Vagina (tissue), 2 donors: Measurements from ENCODE around the gene TOX2. TPM values are rescaled to one million over a fixed set of nuclear protein-coding genes. Genes with fewer than 3 reads are reported as not detected.
A peak's percentile ranks its signal among the peaks of the same experiment; 100 is the strongest.

Source experiments
- DNase-seq, 2 donors: peaks; one replicate each; pipeline ENCODE4 v3.0.0-alpha.2; 2017; ENCODE audit errors: extremely low spot score in 2 of 2
- H3K27ac ChIP-seq: fragments of 200-600 bp; sonication (generic); one replicate; pipeline ENCODE4 v1.5.1; 2019
- H3K27me3 ChIP-seq: fragments of 200-600 bp; sonication (generic); one replicate; pipeline ENCODE4 v1.5.1; 2019
- H3K36me3 ChIP-seq, 2 donors: fragments of 200-600 bp; sonication (generic); one replicate each; pipeline ENCODE4 v1.5.1; 2017 to 2019
- H3K4me1 ChIP-seq: fragments of 200-600 bp; sonication (generic); one replicate; pipeline ENCODE4 v1.5.1; 2019
- H3K4me3 ChIP-seq, 2 donors: fragments of 200-600 bp; sonication (generic); 1 replicate in 1 of 2; 2 replicates in 1 of 2; pipeline ENCODE4 v1.5.1; 2016 to 2019
- H3K9me3 ChIP-seq: fragments of 200-600 bp; sonication (generic); one replicate; pipeline ENCODE4 v1.5.1; 2019
- POLR2A ChIP-seq, 2 donors: fragments of 450-650 bp; IDR thresholded peaks; one replicate each; pipeline ENCODE4 v1.6.1; 2017; ENCODE audit warnings: antibody characterized with exemption in 2 of 2, mild to moderate bottlenecking in 2 of 2, moderate library complexity in 2 of 2
- POLR2AphosphoS5 ChIP-seq, 2 donors: sonication (generic); formaldehyde crosslinking; IDR thresholded peaks; one replicate each; pipeline ENCODE4 v1.9.0; 2017; ENCODE audit warnings: antibody characterized with exemption in 2 of 2, mild to moderate bottlenecking in 2 of 2, low read depth in 1 of 2; ENCODE audit not compliant: insufficient read depth in 1 of 2
- intact Hi-C: fragments of 100-400 bp; cut with DNase I; formaldehyde crosslinking; loops from one replicate; pipeline ENCODE4 v1.15.1; 2023
- total RNA-seq: library from RNA; depleted of rRNA; stranded (reverse); fragments of >200 nt; gene quantifications from one replicate; pipeline ENCODE4 v1.2.3, GENCODE V29; 2016
- TF ChIP-seq, protein P1 (sequence below), 3 experiments: fragments of 450-650 bp in 2 of 3; fragments of 200-600 bp in 1 of 3; sonication (generic) in 1 of 3; IDR thresholded peaks; one replicate each; pipeline ENCODE4 v1.5.1; 2017 to 2019; ENCODE audit warnings: antibody characterized with exemption in 3 of 3, mild to moderate bottlenecking in 2 of 3, moderate library complexity in 2 of 3

TOX2 gene
- total RNA-seq, 1 donor from 2014 or later, result 5.2 TPM

DNA sequence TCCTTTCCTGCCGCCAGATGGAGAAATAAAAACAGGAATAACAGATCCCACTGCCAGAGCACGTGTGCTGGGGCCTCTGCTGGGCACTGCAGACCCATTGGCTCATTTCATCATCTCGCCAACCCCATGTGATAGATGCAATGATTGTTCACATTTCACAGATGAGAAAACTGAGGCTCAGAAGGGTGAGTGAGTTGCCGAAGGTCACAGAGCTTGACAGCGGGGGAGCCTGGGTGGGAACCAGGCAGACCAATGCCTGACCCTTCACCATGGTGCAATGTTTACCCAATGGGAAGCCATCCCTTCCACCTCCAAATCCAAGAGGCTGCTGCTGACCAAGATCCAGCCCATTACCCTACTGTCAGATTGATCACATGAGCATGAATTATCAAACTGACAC, 167.2 kb downstream of the TOX2 start:
- no peak overlapping the region for H3K27ac ChIP-seq
- peak in 1 of 2 donors; percentile 64 for DNase-seq
- intact Hi-C loops, result loop anchor here (2.0 kb wide), 1 partner anchor 333 kb away; no protein-coding TSS in a partner anchor

DNA sequence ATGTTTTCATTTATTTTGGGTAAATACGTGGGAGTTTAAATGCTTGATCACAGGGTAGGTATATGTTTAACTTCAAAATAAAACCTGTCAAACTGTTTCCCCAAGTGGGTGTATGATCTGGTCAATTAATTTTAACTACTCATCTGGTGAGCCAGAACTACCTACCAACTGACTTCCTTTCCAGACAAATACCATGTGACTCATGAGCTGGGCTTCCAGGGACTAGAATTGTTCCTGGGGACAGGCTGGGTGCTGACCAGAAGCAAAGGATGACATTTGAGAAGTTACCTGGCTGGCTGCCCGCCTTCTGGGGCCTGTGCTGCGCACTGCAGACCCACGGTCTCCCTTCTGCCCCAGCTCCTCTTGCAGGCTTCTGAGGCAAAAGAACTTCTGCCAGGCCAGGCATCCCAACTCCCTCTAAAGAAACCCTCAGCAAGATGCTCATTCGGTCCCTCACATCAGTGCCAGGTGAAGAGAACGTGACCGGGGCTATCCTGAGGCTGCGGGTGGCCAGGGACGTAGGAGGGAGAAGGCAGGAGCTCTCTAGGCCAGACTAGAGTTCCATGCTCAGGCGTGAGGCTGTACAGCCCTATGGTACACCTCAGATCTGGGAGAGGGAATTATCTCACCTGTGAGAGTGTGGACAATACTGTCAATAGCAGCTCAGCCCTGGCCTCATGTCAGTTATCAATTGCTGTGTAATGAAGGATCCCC, 168.7 kb downstream of the TOX2 start:
- TF ChIP-seq, protein P1, sequence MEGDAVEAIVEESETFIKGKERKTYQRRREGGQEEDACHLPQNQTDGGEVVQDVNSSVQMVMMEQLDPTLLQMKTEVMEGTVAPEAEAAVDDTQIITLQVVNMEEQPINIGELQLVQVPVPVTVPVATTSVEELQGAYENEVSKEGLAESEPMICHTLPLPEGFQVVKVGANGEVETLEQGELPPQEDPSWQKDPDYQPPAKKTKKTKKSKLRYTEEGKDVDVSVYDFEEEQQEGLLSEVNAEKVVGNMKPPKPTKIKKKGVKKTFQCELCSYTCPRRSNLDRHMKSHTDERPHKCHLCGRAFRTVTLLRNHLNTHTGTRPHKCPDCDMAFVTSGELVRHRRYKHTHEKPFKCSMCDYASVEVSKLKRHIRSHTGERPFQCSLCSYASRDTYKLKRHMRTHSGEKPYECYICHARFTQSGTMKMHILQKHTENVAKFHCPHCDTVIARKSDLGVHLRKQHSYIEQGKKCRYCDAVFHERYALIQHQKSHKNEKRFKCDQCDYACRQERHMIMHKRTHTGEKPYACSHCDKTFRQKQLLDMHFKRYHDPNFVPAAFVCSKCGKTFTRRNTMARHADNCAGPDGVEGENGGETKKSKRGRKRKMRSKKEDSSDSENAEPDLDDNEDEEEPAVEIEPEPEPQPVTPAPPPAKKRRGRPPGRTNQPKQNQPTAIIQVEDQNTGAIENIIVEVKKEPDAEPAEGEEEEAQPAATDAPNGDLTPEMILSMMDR (IDR thresholded peaks at IDR 0.05), result no peak
- TF ChIP-seq POLR2A (IDR thresholded peaks at IDR 0.05) (no peak), POLR2AphosphoS5 (IDR thresholded peaks at IDR 0.05; ENCODE audit: insufficient read depth in 1 of 2, low read depth in 1 of 2) (no peak)

More for the DNA sequence above, 167.2 kb downstream of the TOX2 start:
- TF ChIP-seq, protein P1 (IDR thresholded peaks at IDR 0.05), result no peak
- TF ChIP-seq POLR2AphosphoS5 (IDR thresholded peaks at IDR 0.05; ENCODE audit: insufficient read depth in 1 of 2, low read depth in 1 of 2) (no peak), POLR2A (IDR thresholded peaks at IDR 0.05) (no peak)
- Histone ChIP-seq H3K9me3 (no peaks in the 10 kb centered on the region), H3K36me3 (no peaks in the 10 kb centered on the region), H3K27me3 (no peaks in the 10 kb centered on the region), H3K4me1 (peaks cover 6% of the 10 kb centered on the region), H3K4me3 (no peak overlapping the region)

DNA sequence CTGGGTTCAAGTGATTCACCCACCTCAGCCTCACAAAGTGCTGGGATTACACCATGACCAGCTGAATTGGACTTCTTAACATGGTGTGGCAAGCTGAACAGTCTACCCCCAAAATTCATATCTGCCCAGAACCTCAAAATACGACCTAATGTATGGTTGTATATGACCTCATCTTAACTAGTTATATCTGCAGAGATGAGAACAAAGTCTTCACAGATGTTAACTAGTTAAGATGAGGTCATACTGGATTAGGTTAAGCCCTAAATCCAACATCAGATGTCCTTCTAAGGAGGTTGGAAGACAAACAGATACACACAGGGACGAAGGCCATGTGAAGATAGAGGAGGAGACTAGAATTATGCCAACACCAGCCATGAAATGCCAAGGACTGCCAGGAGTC, 169.8 kb downstream of the TOX2 start:
- no peak overlapping the region for H3K4me3 ChIP-seq
- TF ChIP-seq, protein P1 (IDR thresholded peaks at IDR 0.05), result no peak
- TF ChIP-seq POLR2A (IDR thresholded peaks at IDR 0.05), result no peak
- TF ChIP-seq POLR2AphosphoS5 (IDR thresholded peaks at IDR 0.05; ENCODE audit: insufficient read depth in 1 of 2, low read depth in 1 of 2), result no peak
- H3K36me3 ChIP-seq, result no peaks in the 10 kb centered on the region
- no peak overlapping the region for H3K27ac ChIP-seq
- H3K4me1 ChIP-seq, result peaks cover 16% of the 10 kb centered on the region
- DNase-seq, result peak in 1 of 2 donors; percentile 44
- no peaks in the 10 kb centered on the region for H3K27me3 ChIP-seq
- no peaks in the 10 kb centered on the region for H3K9me3 ChIP-seq
- intact Hi-C loops, result no loop called here

More for the DNA sequence above, 168.7 kb downstream of the TOX2 start:
- Histone ChIP-seq H3K9me3 (no peaks in the 10 kb centered on the region), H3K27me3 (no peaks in the 10 kb centered on the region), H3K4me1 (peaks cover 16% of the 10 kb centered on the region), H3K27ac (no peak overlapping the region), H3K36me3 (no peaks in the 10 kb centered on the region), H3K4me3 (no peak overlapping the region)
- DNase-seq, result peak; percentile 54 to 91
- intact Hi-C loops, result loop anchor here (2.0 kb wide), 1 partner anchor 335 kb away; no protein-coding TSS in a partner anchor

DNA sequence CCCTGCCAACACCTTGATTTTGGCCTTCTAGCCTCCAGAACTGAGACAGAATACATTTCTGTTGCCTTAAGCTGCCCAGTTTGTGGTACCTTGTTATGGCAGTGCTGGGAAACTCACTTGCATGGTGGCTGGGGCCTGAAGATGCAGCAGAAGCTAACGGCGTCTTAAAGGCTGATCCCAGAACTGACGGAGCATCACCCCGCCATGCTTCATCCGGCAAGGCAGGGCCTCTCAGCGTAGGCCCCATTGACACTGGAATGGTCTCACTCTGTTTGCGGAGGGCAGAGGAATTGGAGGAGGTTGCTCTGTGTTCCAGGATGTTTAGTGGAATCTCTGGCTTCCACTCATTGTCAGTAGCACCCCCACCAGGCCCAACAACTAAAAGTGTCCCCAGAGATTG, 170.2 kb downstream of the TOX2 start:
- TF ChIP-seq, protein P1 (IDR thresholded peaks at IDR 0.05), result no peak
- TF ChIP-seq POLR2AphosphoS5 (IDR thresholded peaks at IDR 0.05; ENCODE audit: insufficient read depth in 1 of 2, low read depth in 1 of 2) (no peak), POLR2A (IDR thresholded peaks at IDR 0.05) (no peak)
- H3K4me3 ChIP-seq, result no peak overlapping the region
- H3K36me3 ChIP-seq, result no peaks in the 10 kb centered on the region
- no peaks in the 10 kb centered on the region for H3K27me3 ChIP-seq
- no peak overlapping the region for H3K27ac ChIP-seq
- intact Hi-C loops, result no loop called here
- H3K4me1 ChIP-seq, result peaks cover 16% of the 10 kb centered on the region
- H3K9me3 ChIP-seq, result no peaks in the 10 kb centered on the region
- peak in 1 of 2 donors; percentile 81 for DNase-seq
